OCI-LY7 (cell line): ENCODE measurements around the gene BRK1. TPM values are rescaled to one million over a fixed set of nuclear protein-coding genes. Genes with fewer than 3 reads are reported as not detected.

Source experiments
- BruUV-seq: library from RNA; stranded (reverse); fragments of 400-500 nt; replicated peaks from 2 replicates; lab custom pipeline; 2021; lab: Mats Ljungman, UMichigan
- CTCF ChIA-PET: fragments of 300-600 bp; sonication (Branson Sonifier 250); formaldehyde crosslinking; loops from one replicate; lab custom pipeline; 2022; ENCODE audit warnings: antibody characterized with exemption; ENCODE audit not compliant: unreplicated experiment; lab: Charles Lee
- POLR2A ChIA-PET: fragments of 300-600 bp; sonication (Branson Sonifier 250); formaldehyde crosslinking; loops from one replicate; lab custom pipeline; 2022; ENCODE audit warnings: antibody characterized with exemption; lab: Charles Lee
- DNase-seq: peaks from one replicate; pipeline ENCODE4 v3.0.0-alpha.2; 2015; ENCODE audit warnings: low spot score
- H2AFZ ChIP-seq: fragments of 200-600 bp; sonication (generic), shearing (Covaris generic); 2 replicates; pipeline ENCODE4 v1.6.1; 2014; ENCODE audit warnings: mild to moderate bottlenecking, antibody characterized with exemption, low read length, moderate library complexity
- H3K27ac ChIP-seq: fragments of 200-600 bp; sonication (generic); 2 replicates; pipeline ENCODE4 v1.5.1; 2014; ENCODE audit warnings: mixed run types, low read depth, mild to moderate bottlenecking, moderate library complexity, low read length, inconsistent platforms; ENCODE audit not compliant: poor library complexity, severe bottlenecking
- H3K36me3 ChIP-seq: fragments of 200-600 bp; sonication (generic); 2 replicates; pipeline ENCODE4 v1.6.1; 2014; ENCODE audit warnings: mild to moderate bottlenecking, antibody characterized with exemption, low read length, moderate library complexity, mixed read lengths; ENCODE audit not compliant: insufficient read depth
- H3K4me1 ChIP-seq: fragments of 200-600 bp; sonication (generic); 2 replicates; pipeline ENCODE4 v1.5.1; 2014; ENCODE audit warnings: mild to moderate bottlenecking, low read length; ENCODE audit not compliant: insufficient read depth, poor library complexity, severe bottlenecking
- H3K4me2 ChIP-seq: fragments of 200-600 bp; sonication (generic); 2 replicates; pipeline ENCODE4 v1.6.1; 2014; ENCODE audit warnings: mild to moderate bottlenecking, low read length
- H3K4me3 ChIP-seq: fragments of 200-600 bp; sonication (generic); 2 replicates; pipeline ENCODE4 v1.5.1; 2014; ENCODE audit warnings: mild to moderate bottlenecking, low read depth, low read length; ENCODE audit not compliant: poor library complexity, severe bottlenecking
- H3K79me2 ChIP-seq: fragments of 200-600 bp; sonication (generic); 2 replicates; pipeline ENCODE4 v1.6.1; 2016; ENCODE audit warnings: low read depth, mild to moderate bottlenecking, low read length, moderate library complexity, mixed read lengths; ENCODE audit not compliant: insufficient read depth
- H3K9me2 ChIP-seq: fragments of 200-600 bp; sonication (generic); 2 replicates; pipeline ENCODE4 v1.6.1; 2016; ENCODE audit warnings: mild to moderate bottlenecking, low read length, mixed read lengths; ENCODE audit not compliant: insufficient read depth
- H3K9me3 ChIP-seq: fragments of 200-600 bp; sonication (generic); 2 replicates; pipeline ENCODE4 v1.6.1; 2014; ENCODE audit warnings: mild to moderate bottlenecking, mixed run types, low read length, mixed read lengths
- H4K20me1 ChIP-seq: fragments of 200-600 bp; sonication (generic); 2 replicates; pipeline ENCODE4 v1.6.1; 2014; ENCODE audit warnings: mild to moderate bottlenecking, antibody characterized with exemption, low read length, moderate library complexity, mixed read lengths; ENCODE audit not compliant: insufficient read depth
- CTCF ChIP-seq: fragments of 200-600 bp; sonication (generic); conservative IDR thresholded peaks from 2 replicates; pipeline ENCODE4 v1.5.1; 2014; ENCODE audit warnings: mild to moderate bottlenecking, antibody characterized with exemption, low read length, moderate library complexity, mixed read lengths
- EZH2phosphoT487 ChIP-seq: fragments of 200-600 bp; sonication (generic); IDR thresholded peaks from 2 replicates; pipeline ENCODE4 v1.6.1; 2018; ENCODE audit warnings: low read depth, borderline replicate concordance, mild to moderate bottlenecking, mixed run types, antibody characterized with exemption, low read length, moderate library complexity, mixed read lengths
- intact Hi-C: fragments of 100-400 bp; cut with micrococcal nuclease; formaldehyde crosslinking; loops from one replicate; pipeline ENCODE4 v1.10.0; 2022; ENCODE audit not compliant: unreplicated experiment
- total RNA-seq, 2 experiments: library from RNA; depleted of rRNA in 1 of 2; stranded (reverse); fragments of >200 nt in 1 of 2; shearing (Covaris generic) in 1 of 2; gene quantifications; 2 replicates each; pipeline ENCODE4 v1.2.3, GENCODE V29; 2014 to 2022

Gene BRK1
- total RNA-seq, 2 experiments from 2014 or later, result 80.4 to 102 TPM

DNA sequence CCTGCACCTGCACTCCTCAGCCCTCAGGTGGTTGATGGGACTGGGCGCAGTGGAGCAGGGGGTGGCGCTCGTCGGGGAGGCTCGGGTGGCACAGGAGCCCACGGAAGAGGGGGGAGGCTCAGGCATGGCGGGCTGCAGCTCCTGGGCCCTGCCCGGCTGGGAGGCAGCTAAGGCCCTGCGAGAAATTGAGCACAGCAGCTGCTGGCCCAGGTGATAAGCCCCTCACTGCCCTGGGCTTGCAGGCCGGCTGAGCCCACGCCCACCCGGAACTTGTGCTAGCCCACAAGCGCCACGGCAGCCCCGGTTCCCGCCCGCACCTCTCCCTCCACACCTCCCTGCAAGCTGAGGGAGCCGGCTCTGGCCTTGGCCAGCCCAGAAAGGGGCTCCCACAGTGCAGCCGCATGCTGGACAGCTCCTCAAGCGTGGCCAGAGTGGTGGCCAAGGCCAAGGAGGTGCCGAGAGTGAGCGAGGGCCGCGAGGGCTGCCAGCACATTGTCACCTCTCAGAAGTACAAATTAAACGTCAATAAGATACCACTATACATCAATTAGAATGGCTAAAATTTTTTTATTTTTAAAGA is 21.0 kb downstream of the BRK1 start:
- H3K79me2 ChIP-seq, result no peaks in the 10 kb centered on the region
- H3K36me3 ChIP-seq, result no peaks in the 10 kb centered on the region
- no peaks in the 10 kb centered on the region for H3K9me2 ChIP-seq
- no peak overlapping the region for H2AFZ ChIP-seq
- no peaks in the 10 kb centered on the region for H3K9me3 ChIP-seq
- ChIA-PET POLR2A (no interaction called here), CTCF (no interaction called here)
- no peak overlapping the region for H3K4me2 ChIP-seq
- no peak overlapping the region for H3K27ac ChIP-seq
- no peak overlapping the region for H3K4me3 ChIP-seq
- no TSS peak for BruUV-seq
- no peaks in the 10 kb centered on the region for H4K20me1 ChIP-seq
- no peak for DNase-seq
- peaks cover 5% of the 10 kb centered on the region for H3K4me1 ChIP-seq
- TF ChIP-seq CTCF (no peak), EZH2phosphoT487 (no peak)
- intact Hi-C loops, result no loop called here

GRCh38 chr3:10137178-10137577 is 21.7 kb downstream of the BRK1 start:
- DNase-seq, result no peak
- no TSS peak for BruUV-seq
- Histone ChIP-seq H4K20me1 (no peaks in the 10 kb centered on the region), H2AFZ (no peak overlapping the region), H3K9me3 (no peaks in the 10 kb centered on the region), H3K4me3 (no peak overlapping the region), H3K27ac (no peak overlapping the region), H3K4me2 (no peak overlapping the region), H3K79me2 (peaks cover 3% of the 10 kb centered on the region; the same call in 1 of the 2 replicates), H3K9me2 (no peaks in the 10 kb centered on the region), H3K36me3 (no peaks in the 10 kb centered on the region), H3K4me1 (peaks cover 5% of the 10 kb centered on the region)
- ChIA-PET CTCF (no interaction called here), POLR2A (interaction anchor here (0.6 kb wide), 1 partner anchor 22 kb away, joined by 3 read pairs; no protein-coding TSS in a partner anchor)
- TF ChIP-seq CTCF (no peak), EZH2phosphoT487 (no peak)
- intact Hi-C loops, result no loop called here

GRCh38 chr3:10140996-10141546 is 25.6 kb downstream of the BRK1 start:
- BruUV-seq, result TSS peak; percentile 89
- TF ChIP-seq EZH2phosphoT487 (no peak), CTCF (no peak)
- H4K20me1 ChIP-seq, result no peaks in the 10 kb centered on the region
- H3K9me3 ChIP-seq, result no peaks in the 10 kb centered on the region
- peak overlapping the region; percentile 76; the same call in 1 of the 2 replicates for H2AFZ ChIP-seq
- peak overlapping the region; percentile 69 for H3K27ac ChIP-seq
- peaks cover 42% of the 10 kb centered on the region for H3K79me2 ChIP-seq
- POLR2A ChIA-PET, result interaction anchor here (0.5 to 1.0 kb wide), 5 partner anchors 24 to 645 kb away, joined by 3 to 4 read pairs (median 3); no protein-coding TSS in a partner anchor
- peaks cover 37% of the 10 kb centered on the region for H3K4me1 ChIP-seq
- H3K36me3 ChIP-seq, result peaks cover 34% of the 10 kb centered on the region
- H3K4me3 ChIP-seq, result peak overlapping the region; percentile 83
- H3K9me2 ChIP-seq, result no peaks in the 10 kb centered on the region
- peak; percentile 12 for DNase-seq
- H3K4me2 ChIP-seq, result peak overlapping the region; percentile 31; the same call in 1 of the 2 replicates
- CTCF ChIA-PET, result no interaction called here
- intact Hi-C loops, result no loop called here
